Right lobe of liver (tissue), 6 donors: ENCODE data around the gene EIF4E1B. TPM values are rescaled to one million over a fixed set of nuclear protein-coding genes. Genes with fewer than 3 reads are reported as not detected.
A peak's percentile ranks its signal among the peaks of the same experiment; 100 is the strongest.

Experiments
- ATAC-seq, 4 donors: fragments of 200-7000 bp; cut with Tn5 transposase; one replicate each; pipeline ENCODE4 v1.9.1; 2020; ENCODE audit warnings: mild to moderate bottlenecking in 4 of 4, moderate library complexity in 4 of 4
- DNase-seq, 3 donors: peaks; one replicate each; pipeline ENCODE4 v3.0.0-alpha.2; 2020
- H3K27ac ChIP-seq, 3 donors: fragments of 200-600 bp; one replicate each; pipeline ENCODE4 v1.8.0; 2022
- H3K27me3 ChIP-seq, 2 donors: fragments of 200-600 bp; one replicate each; pipeline ENCODE4 v1.8.0; 2022
- H3K36me3 ChIP-seq, 4 donors: fragments of 200-600 bp; sonication (generic) in 1 of 4; one replicate each; pipeline versions ENCODE4 v1.5.1 to v1.8.0; 2017 to 2022; ENCODE audit warnings: control low read depth in 1 of 4
- H3K4me1 ChIP-seq, 4 donors: fragments of 200-600 bp; sonication (generic) in 1 of 4; one replicate each; pipeline versions ENCODE4 v1.5.1 to v1.8.0; 2017 to 2022; ENCODE audit warnings: control low read depth in 1 of 4
- H3K4me3 ChIP-seq, 3 donors: fragments of 200-600 bp; one replicate each; pipeline ENCODE4 v1.8.0; 2022
- H3K9me3 ChIP-seq, 4 donors: fragments of 200-600 bp; sonication (generic) in 1 of 4; one replicate each; pipeline versions ENCODE4 v1.5.1 to v1.8.0; 2017 to 2022; ENCODE audit warnings: control low read depth in 1 of 4
- POLR2A ChIP-seq: fragments of 450-650 bp; IDR thresholded peaks from one replicate; pipeline ENCODE4 v1.6.1; 2017; ENCODE audit warnings: antibody characterized with exemption, mild to moderate bottlenecking
- WGBS: methylation state at CpG from one replicate; pipeline ENCODE4 v1.1.6; 2018; ENCODE audit warnings: low coverage, low lambda C conversion rate; ENCODE audit not compliant: insufficient coverage; ENCODE audit errors: missing lambda C conversion rate; 5-methylcytosine and 5-hydroxymethylcytosine counted together
- intact Hi-C, 2 donors: fragments of 100-400 bp; cut with DNase I; formaldehyde crosslinking; loops; one replicate each; pipeline versions ENCODE4 v1.11.2 to v1.14.1; 2022
- total RNA-seq, 6 experiments: library from RNA; depleted of rRNA in 2 of 6; stranded (reverse); fragments of >200 nt in 2 of 6; fragmentation: NEBNext Ultra II Directional in 3 of 6; extraction: Animal tissue kit (Norgen Biotek cat#: 25700) in 3 of 6; gene quantifications; one replicate each; pipeline versions ENCODE4 v1.1.0 to v1.2.4, GENCODE V29; 2016 to 2023
- TF ChIP-seq, protein P1 (sequence below), 4 donors: fragments of 200-600 bp in 3 of 4; fragments of 450-650 bp in 1 of 4; IDR thresholded peaks; one replicate each; pipeline versions ENCODE4 v1.5.1 to v1.8.0; 2016 to 2022; ENCODE audit warnings: antibody characterized with exemption in 4 of 4, mild to moderate bottlenecking in 2 of 4
- donor health status: DM: no; HTN: yes; CAD: no.
- donor health status: DM: no; HTN: no; CAD: no.
- donor health status: DM: no; HTN: no; CAD: no.
- donor health status: DM: no; HTN: yes; CAD: no.
- donor health status: DM: no; HTN: yes; CAD: no.

EIF4E1B gene
- total RNA-seq, 6 experiments from 2014 or later, result not detected

GRCh38 chr5:176653401-176654385 is 23.2 kb downstream of the EIF4E1B start:
- ATAC-seq (peak in 1 of 4 donors; percentile 4), DNase-seq (no peak)
- Histone ChIP-seq H3K9me3 (no peaks in the 10 kb centered on the region), H3K27ac (no peak overlapping the region), H3K4me1 (peaks cover 0 to 7% (median 3%) of the 10 kb centered on the region in 4 donors), H3K4me3 (no peak overlapping the region), H3K27me3 (no peaks in the 10 kb centered on the region), H3K36me3 (no peaks in the 10 kb centered on the region)
- intact Hi-C loops, result loop anchor here in 1 of 2 donors (10.0 kb wide), 2 partner anchors 239 to 301 kb away; partner anchors contain the start of gene CLTB
- WGBS, result 86% methylated on average over 11 of the region's 18 CpGs
- TF ChIP-seq, protein P1, sequence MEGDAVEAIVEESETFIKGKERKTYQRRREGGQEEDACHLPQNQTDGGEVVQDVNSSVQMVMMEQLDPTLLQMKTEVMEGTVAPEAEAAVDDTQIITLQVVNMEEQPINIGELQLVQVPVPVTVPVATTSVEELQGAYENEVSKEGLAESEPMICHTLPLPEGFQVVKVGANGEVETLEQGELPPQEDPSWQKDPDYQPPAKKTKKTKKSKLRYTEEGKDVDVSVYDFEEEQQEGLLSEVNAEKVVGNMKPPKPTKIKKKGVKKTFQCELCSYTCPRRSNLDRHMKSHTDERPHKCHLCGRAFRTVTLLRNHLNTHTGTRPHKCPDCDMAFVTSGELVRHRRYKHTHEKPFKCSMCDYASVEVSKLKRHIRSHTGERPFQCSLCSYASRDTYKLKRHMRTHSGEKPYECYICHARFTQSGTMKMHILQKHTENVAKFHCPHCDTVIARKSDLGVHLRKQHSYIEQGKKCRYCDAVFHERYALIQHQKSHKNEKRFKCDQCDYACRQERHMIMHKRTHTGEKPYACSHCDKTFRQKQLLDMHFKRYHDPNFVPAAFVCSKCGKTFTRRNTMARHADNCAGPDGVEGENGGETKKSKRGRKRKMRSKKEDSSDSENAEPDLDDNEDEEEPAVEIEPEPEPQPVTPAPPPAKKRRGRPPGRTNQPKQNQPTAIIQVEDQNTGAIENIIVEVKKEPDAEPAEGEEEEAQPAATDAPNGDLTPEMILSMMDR (IDR thresholded peaks at IDR 0.05), result no peak
- no peak for TF ChIP-seq POLR2A

DNA sequence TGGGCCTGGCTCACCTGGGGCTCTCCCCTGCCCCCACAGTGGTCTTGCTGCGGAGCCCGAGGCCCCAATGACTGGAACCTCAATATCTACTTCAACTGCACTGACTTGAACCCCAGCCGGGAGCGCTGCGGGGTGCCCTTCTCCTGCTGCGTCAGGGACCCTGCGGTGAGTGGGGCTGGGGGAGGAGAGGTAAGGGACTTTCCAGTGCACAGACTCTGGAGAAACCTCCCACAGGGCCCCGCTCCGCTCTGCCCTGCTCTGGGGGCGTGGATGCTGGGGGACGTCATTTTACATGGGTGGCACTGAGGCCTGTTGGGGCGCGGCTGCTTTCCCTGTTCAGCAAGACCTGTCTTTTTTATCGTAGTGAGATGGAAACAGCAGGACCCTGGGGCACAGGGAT is 24.4 kb downstream of the EIF4E1B start:
- intact Hi-C loops, result loop anchor here in 1 of 2 donors (10.0 kb wide), 2 partner anchors 240 to 300 kb away; partner anchors contain the start of gene CLTB
- no peak for ATAC-seq
- no peaks in the 10 kb centered on the region for H3K9me3 ChIP-seq
- no CpG with 5 or more reads among the region's 14 CpGs for WGBS
- no peak overlapping the region for H3K27ac ChIP-seq
- H3K4me1 ChIP-seq, result peaks cover 0 to 13% (median 5%) of the 10 kb centered on the region in 4 donors
- no peaks in the 10 kb centered on the region for H3K27me3 ChIP-seq
- H3K36me3 ChIP-seq, result no peaks in the 10 kb centered on the region
- TF ChIP-seq, protein P1 (IDR thresholded peaks at IDR 0.05), result no peak
- no peak for TF ChIP-seq POLR2A
- DNase-seq, result no peak
- no peak overlapping the region for H3K4me3 ChIP-seq

- Histone ChIP-seq H3K27ac (no peak overlapping the region), H3K27me3 (no peaks in the 10 kb centered on the region), H3K4me1 (peaks cover 0 to 13% (median 5%) of the 10 kb centered on the region in 4 donors), H3K36me3 (no peaks in the 10 kb centered on the region), H3K4me3 (no peak overlapping the region), H3K9me3 (no peaks in the 10 kb centered on the region)
- WGBS, result 92% methylated on average over 3 of the region's 13 CpGs
- intact Hi-C loops, result loop anchor here in 1 of 2 donors (10.0 kb wide), 2 partner anchors 242 to 298 kb away; partner anchors contain the start of gene CLTB
- ATAC-seq (no peak), DNase-seq (no peak)
- TF ChIP-seq, protein P1 (IDR thresholded peaks at IDR 0.05), result no peak
- no peak for TF ChIP-seq POLR2A
Observed at GRCh38 chr5:176656467-176656990, 26.1 kb downstream of the EIF4E1B start.

GRCh38 chr5:176658007-176658599 is 27.6 kb downstream of the EIF4E1B start:
- ATAC-seq (peak; percentile 83 to 90 (median 85)), DNase-seq (peak; percentile 72 to 74 (median 73))
- no peak overlapping the region for H3K4me3 ChIP-seq
- no peaks in the 10 kb centered on the region for H3K9me3 ChIP-seq
- WGBS, result 38% methylated on average over 7 of the region's 14 CpGs
- no peaks in the 10 kb centered on the region for H3K36me3 ChIP-seq
- no peak overlapping the region for H3K27ac ChIP-seq
- TF ChIP-seq, protein P1 (IDR thresholded peaks at IDR 0.05), result peak; percentile 67 to 88 (median 77)
- TF ChIP-seq POLR2A, result no peak
- intact Hi-C loops, result loop anchor here in 1 of 2 donors (10.0 kb wide), 2 partner anchors 243 to 297 kb away; partner anchors contain the start of gene CLTB
- H3K27me3 ChIP-seq, result no peaks in the 10 kb centered on the region
- peaks cover 0 to 13% (median 5%) of the 10 kb centered on the region in 4 donors for H3K4me1 ChIP-seq
